ENCODE results near the gene CAV1.

DNA sequence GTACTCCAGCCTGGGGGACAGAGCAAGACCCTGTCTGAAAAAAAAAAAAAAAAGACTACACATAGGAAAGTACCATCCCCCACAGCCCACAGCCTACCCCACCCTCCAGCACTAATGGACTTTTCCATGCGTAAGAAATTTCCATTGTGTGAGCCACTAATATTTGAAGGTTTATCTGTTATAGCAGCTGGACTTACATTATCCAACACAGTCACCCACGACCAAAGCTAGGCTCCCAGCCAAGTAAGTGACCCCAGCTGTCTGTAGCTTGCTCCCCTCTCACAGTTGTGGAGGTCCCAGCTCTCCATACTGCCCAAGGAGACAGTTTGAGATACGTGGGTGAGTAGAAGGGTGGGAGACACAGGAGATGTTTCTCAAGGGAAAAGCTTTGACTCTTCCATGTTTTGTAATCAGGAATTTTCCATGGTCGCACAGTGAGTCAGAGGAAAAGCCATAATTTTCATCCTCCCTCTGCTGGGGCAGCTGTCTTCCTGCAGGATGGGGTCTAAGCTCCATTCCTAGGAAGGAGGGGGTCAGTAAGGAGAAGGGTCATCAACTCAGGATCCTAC, 57.4 kb downstream of the CAV1 start:
- TF ChIP-seq, protein P1, sequence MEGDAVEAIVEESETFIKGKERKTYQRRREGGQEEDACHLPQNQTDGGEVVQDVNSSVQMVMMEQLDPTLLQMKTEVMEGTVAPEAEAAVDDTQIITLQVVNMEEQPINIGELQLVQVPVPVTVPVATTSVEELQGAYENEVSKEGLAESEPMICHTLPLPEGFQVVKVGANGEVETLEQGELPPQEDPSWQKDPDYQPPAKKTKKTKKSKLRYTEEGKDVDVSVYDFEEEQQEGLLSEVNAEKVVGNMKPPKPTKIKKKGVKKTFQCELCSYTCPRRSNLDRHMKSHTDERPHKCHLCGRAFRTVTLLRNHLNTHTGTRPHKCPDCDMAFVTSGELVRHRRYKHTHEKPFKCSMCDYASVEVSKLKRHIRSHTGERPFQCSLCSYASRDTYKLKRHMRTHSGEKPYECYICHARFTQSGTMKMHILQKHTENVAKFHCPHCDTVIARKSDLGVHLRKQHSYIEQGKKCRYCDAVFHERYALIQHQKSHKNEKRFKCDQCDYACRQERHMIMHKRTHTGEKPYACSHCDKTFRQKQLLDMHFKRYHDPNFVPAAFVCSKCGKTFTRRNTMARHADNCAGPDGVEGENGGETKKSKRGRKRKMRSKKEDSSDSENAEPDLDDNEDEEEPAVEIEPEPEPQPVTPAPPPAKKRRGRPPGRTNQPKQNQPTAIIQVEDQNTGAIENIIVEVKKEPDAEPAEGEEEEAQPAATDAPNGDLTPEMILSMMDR (conservative IDR thresholded peaks at IDR 0.05; ENCODE audit: low read depth in 2 of 2): no peak
- TF ChIP-seq, protein P2, sequence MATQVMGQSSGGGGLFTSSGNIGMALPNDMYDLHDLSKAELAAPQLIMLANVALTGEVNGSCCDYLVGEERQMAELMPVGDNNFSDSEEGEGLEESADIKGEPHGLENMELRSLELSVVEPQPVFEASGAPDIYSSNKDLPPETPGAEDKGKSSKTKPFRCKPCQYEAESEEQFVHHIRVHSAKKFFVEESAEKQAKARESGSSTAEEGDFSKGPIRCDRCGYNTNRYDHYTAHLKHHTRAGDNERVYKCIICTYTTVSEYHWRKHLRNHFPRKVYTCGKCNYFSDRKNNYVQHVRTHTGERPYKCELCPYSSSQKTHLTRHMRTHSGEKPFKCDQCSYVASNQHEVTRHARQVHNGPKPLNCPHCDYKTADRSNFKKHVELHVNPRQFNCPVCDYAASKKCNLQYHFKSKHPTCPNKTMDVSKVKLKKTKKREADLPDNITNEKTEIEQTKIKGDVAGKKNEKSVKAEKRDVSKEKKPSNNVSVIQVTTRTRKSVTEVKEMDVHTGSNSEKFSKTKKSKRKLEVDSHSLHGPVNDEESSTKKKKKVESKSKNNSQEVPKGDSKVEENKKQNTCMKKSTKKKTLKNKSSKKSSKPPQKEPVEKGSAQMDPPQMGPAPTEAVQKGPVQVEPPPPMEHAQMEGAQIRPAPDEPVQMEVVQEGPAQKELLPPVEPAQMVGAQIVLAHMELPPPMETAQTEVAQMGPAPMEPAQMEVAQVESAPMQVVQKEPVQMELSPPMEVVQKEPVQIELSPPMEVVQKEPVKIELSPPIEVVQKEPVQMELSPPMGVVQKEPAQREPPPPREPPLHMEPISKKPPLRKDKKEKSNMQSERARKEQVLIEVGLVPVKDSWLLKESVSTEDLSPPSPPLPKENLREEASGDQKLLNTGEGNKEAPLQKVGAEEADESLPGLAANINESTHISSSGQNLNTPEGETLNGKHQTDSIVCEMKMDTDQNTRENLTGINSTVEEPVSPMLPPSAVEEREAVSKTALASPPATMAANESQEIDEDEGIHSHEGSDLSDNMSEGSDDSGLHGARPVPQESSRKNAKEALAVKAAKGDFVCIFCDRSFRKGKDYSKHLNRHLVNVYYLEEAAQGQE (IDR thresholded peaks at IDR 0.05; ENCODE audit: unreplicated experiment): no peak
- no peak for TF ChIP-seq POLR2AphosphoS5 (IDR thresholded peaks at IDR 0.05; ENCODE audit: low read depth)
- no peak for TF ChIP-seq EZH2 (IDR thresholded peaks at IDR 0.05; ENCODE audit: low read depth, unreplicated experiment)
- no peak for TF ChIP-seq NANOG (IDR thresholded peaks at IDR 0.05; ENCODE audit: borderline replicate concordance)
- TF ChIP-seq JUNB (IDR thresholded peaks at IDR 0.05; ENCODE audit: unreplicated experiment): no peak
- TF ChIP-seq CREB1 (CRISPR knock-in tag; IDR thresholded peaks at IDR 0.05; ENCODE audit: low read depth): no peak
- no peak for TF ChIP-seq ZNF114 (CRISPR knock-in tag; IDR thresholded peaks at IDR 0.05)
- no peak for TF ChIP-seq EZH2phosphoT487 (IDR thresholded peaks at IDR 0.05; ENCODE audit: unreplicated experiment)
- TF ChIP-seq ZNF331 (CRISPR knock-in tag; IDR thresholded peaks at IDR 0.05; ENCODE audit: low read depth): no peak
- TF ChIP-seq, protein P3, sequence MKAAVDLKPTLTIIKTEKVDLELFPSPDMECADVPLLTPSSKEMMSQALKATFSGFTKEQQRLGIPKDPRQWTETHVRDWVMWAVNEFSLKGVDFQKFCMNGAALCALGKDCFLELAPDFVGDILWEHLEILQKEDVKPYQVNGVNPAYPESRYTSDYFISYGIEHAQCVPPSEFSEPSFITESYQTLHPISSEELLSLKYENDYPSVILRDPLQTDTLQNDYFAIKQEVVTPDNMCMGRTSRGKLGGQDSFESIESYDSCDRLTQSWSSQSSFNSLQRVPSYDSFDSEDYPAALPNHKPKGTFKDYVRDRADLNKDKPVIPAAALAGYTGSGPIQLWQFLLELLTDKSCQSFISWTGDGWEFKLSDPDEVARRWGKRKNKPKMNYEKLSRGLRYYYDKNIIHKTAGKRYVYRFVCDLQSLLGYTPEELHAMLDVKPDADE (IDR thresholded peaks at IDR 0.05): no peak
- TF ChIP-seq STAT1 (IDR thresholded peaks at IDR 0.05; ENCODE audit: unreplicated experiment): no peak
